ENCODE data around the gene CTIF. TPM values are rescaled to one million over a fixed set of nuclear protein-coding genes. Genes with fewer than 3 reads are reported as not detected.

CTIF gene
- total RNA-seq, 1 experiment from 2014 or later, result 3.5 TPM

GRCh38 chr18:48848641-48849143, 309.9 kb downstream of the CTIF start:
- no peak for DNase-seq (ENCODE audit: low read depth)

- no peak for DNase-seq (ENCODE audit: low read depth)
Observed at GRCh38 chr18:48850822-48851598, 312.2 kb downstream of the CTIF start.

GRCh38 chr18:48851599-48851960, 312.7 kb downstream of the CTIF start:
- no peak for DNase-seq (ENCODE audit: low read depth)

DNA sequence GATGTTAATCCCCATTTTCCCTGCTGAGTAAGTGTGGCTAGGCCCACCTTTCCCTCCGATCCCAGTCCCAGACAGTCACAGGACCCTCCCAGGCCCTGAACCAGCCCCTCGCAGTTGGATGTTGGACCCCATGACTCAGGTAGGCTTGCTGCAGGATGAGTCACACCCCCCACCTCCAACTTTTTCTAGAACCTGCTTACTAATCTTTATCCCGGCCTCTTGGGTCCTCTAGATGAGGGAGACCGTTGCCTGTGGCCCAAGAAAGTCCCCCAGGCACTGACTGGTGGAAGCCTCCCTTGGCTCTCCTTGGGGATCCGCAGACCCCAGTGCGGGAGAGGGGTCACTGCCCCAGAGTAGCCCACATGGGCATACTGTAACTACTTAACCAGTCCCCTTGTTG, 313.5 kb downstream of the CTIF start:
- no peak for DNase-seq (ENCODE audit: low read depth)

- DNase-seq (ENCODE audit: low read depth), result no peak
Observed at GRCh38 chr18:48852794-48853193, 314.0 kb downstream of the CTIF start.

DNA sequence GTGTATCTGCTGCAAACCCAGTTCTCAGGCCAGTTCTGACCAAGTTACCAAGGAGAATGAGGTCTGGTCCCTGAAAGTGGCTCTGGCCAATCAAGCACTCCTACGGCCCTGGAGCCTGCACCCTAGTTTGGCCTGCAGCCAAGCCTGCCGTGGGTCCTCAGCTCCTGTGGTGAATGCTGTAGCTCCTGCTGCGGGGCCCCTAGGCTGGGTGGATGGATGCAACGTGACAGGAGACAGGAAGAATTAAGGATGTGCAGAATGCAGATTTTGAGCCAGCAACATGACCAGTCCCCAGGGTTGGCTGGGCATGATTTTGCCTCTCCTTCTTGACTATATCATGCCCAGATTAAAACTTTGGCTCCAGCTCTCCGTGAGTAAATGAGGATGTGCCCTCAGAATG, 314.8 kb downstream of the CTIF start:
- DNase-seq (ENCODE audit: low read depth), result no peak

- DNase-seq (ENCODE audit: low read depth), result no peak
Observed at GRCh38 chr18:48854780-48855179, 315.9 kb downstream of the CTIF start.

DNA sequence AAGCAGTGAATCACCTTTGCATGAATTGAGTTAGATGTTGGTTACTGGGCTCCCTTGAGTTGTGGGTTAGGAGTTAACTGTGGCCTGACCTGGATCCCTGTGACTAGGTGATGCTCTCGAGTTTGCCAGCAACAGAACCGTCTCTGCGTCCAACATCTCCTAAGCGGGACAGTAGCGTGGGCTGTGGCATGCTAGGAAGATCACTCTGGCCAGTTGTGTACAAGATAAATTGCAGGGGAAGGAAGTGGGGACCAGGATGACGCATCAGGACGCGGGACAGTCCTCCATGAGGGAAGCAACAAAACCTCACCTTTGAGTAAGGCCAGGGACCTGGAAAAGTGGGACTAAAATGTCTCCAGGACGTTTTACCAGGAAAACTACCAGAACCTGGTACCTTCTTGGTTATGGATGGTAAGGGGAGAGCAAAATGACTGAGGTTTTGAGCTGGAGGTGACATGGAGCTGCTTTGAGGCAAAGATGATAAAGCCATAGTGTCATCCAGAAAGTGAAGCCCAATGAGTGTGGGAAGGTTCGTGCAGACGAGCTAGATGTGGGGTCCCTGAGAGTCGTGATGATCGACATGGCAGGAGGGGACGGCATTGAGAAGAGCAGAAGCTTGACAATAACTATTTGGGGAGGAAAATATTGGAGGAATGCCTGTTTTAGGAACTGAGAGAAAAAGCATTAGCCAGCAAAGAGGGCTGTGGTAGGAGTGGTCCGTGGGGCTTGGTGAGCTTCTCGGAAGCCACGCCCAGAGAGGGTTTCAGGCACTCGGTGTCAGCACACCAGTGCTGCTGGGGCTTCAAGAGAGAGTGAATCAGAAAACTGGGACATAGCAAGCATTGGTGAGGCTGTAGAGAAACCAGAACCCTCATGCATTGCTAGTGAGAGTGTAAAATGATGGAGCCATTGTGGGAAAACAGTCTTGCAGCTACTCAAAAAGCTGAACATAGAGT, 316.9 kb downstream of the CTIF start:
- no peak for DNase-seq (ENCODE audit: low read depth)

- no peak for DNase-seq (ENCODE audit: low read depth)
Observed at GRCh38 chr18:48857023-48857694, 318.3 kb downstream of the CTIF start.

DNA sequence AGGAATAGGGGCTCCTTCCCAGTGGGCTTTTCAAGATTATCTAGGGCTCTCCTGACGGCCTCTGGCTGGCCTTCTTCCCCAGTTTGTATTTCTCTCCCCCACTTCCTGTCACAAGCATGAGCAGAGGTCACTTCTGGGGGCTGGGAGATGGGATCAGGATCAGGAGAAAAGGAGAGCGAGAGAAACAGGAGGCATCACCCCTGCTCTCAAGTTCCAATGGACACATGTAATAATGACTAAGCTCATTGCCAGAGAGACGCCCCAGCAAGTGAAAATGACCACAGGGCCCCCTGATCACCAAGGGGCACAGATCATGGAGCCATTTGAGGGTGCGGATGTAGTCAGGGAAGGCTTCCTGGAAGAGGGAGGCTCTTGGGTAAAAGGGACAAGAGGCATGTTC, 319.8 kb downstream of the CTIF start:
- DNase-seq (ENCODE audit: low read depth), result no peak

- no peak for DNase-seq (ENCODE audit: low read depth)
Observed at GRCh38 chr18:48859311-48860268, 320.8 kb downstream of the CTIF start.

GRCh38 chr18:48860269-48861180, 321.7 kb downstream of the CTIF start:
- DNase-seq (ENCODE audit: low read depth), result no peak

- no peak for DNase-seq (ENCODE audit: low read depth)
Observed at GRCh38 chr18:48861181-48861708, 322.4 kb downstream of the CTIF start.

- no peak for DNase-seq (ENCODE audit: low read depth)
Observed at GRCh38 chr18:48862132-48862531, 323.3 kb downstream of the CTIF start.

DNA sequence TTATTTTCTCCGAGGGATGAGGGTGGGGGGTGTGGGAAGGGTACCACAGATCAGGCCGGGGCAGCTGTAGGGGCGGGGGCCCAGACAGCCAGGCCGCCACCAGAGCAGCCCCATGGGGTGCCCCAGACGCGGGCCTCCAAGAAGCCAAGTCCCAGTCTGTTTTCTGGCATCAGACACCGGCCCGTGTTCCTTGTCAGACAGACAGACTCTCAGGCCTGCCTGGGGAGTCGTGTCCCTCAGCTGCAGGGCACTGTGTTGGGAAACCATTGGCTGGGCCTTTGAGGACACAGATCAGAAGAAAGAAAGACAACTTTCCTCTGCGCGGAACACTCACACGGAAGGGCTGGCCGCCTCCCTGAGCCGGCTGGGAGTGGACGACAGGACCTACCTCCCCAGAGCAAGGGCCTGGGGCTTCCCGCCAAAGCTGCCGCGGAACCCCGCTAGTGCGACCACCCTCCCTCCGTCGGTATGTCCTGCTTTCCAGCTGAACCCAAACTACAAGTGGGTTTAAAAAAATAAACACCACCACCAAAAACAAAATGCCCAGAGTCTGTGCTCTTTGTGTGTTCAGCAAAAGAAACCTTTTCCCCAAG, 323.9 kb downstream of the CTIF start:
- no peak for DNase-seq (ENCODE audit: low read depth)

DNA sequence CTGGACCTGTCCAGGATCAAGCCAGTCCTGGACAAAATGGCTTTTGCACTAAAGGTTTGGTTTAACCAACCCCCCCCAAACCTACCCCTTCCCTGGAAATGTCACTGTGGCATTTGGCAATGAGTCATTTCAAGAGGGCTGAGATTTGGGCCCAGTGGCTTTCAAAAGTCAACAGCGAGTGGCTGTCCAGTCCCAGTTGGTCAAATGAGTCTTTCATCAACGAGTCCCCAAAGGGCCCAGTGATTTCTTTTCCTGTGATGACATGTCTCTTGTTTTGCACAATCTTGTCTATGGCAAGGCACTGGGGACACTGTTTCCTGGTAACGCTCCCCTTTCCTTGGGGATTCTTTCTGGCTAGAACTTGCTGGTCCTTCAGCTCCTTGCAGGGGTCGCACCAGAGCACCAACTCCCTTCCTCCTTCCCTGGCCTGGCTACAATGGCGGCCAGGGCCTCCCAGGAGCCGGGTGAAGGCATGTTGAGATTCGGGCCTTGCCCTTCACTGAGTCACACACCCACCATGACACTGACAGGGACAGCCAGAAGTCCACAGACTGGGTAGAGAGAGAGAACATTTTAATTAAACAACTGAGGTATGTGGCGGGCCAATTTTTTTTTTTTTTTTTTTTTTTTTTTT, 324.7 kb downstream of the CTIF start:
- no peak for DNase-seq (ENCODE audit: low read depth)

DNA sequence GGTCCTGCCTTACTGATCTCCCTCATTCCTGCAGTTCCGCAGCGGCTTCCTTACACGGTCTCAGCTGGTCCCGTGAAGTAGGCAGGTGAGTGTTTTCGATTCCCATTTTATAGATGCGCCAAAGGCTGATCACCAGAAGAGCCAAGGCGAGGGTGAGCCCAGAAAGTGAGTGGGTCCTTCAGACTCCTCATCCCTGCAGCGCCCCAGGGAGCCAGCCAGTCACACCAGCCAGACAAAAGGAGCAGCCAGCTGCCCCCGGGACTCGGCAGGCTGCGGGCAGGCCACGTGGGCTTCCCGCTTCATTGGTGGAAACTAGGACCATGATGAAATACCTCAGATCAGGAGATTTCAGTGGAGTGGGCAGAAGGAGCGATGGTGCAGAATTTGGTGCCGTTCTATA, 326.0 kb downstream of the CTIF start:
- no peak for DNase-seq (ENCODE audit: low read depth)

DNA sequence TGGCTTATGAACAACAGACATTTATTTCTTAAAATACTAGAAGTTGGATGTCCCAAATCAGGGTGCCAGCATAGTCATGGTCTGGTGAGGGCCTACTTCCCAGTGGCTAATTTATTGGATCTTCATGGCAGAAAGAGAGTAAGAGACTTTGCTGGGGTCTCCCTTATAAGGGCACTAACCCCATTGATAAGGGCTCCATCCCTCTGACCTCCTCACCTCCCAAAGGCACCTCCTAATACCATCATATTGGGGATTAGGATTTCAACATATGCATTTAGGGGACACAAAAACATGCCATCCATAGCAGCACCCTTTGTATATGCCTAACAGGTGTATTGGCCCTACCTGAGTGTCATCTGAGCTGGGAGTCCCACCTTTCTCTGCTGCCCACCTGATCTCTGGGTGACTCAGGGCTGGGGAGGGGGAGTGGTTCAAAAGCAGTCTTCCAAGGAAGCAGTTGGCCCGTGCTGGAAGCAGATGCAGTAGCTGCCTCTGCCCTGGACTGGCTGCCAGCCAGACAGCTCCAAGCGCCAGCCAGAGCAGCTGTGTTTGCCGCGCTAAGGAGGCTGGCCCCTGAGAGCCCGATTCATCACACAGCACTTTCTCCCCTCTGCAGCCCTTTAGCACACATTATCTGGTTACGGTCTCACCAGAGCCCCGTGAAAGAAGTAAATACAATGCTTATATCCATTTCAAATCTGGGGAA, 327.4 kb downstream of the CTIF start:
- DNase-seq (ENCODE audit: low read depth), result peak; percentile 50
